SJSA1 (cell line): ENCODE data around the gene VPS13D. TPM values are rescaled to one million over a fixed set of nuclear protein-coding genes. Genes with fewer than 3 reads are reported as not detected.
A peak's percentile ranks its signal among the peaks of the same experiment; 100 is the strongest.

Experiments
- DNase-seq, 2 experiments: peaks; one replicate each; pipeline ENCODE4 v3.0.0-alpha.2; 2015 to 2020; ENCODE audit warnings: low spot score in 2 of 2, low read depth in 1 of 2
- H3K27ac ChIP-seq: fragments of 250-450 bp; sonication (Bioruptor Pico); 2 replicates; pipeline ENCODE4 v1.5.1; 2020; ENCODE audit warnings: mild to moderate bottlenecking, moderate library complexity
- H3K27me3 ChIP-seq: fragments of 250-450 bp; sonication (Bioruptor Pico); replicated peaks from 2 replicates; pipeline ENCODE4 v1.5.1; 2020; ENCODE audit warnings: mild to moderate bottlenecking, moderate library complexity
- H3K36me3 ChIP-seq: fragments of 250-450 bp; sonication (Bioruptor Pico); 2 replicates; pipeline ENCODE4 v1.5.1; 2020; ENCODE audit warnings: mild to moderate bottlenecking
- H3K4me1 ChIP-seq: fragments of 250-450 bp; sonication (Bioruptor Pico); replicated peaks from 2 replicates; pipeline ENCODE4 v1.6.1; 2021; ENCODE audit warnings: mild to moderate bottlenecking
- H3K4me3 ChIP-seq: fragments of 250-450 bp; sonication (Bioruptor Pico); 2 replicates; pipeline ENCODE4 v1.5.1; 2020; ENCODE audit warnings: mild to moderate bottlenecking
- H3K9me3 ChIP-seq: fragments of 250-450 bp; sonication (Bioruptor Pico); replicated peaks from 2 replicates; pipeline ENCODE4 v1.5.1; 2020; ENCODE audit warnings: mild to moderate bottlenecking
- total RNA-seq: library from RNA; depleted of rRNA; stranded (reverse); fragments of >200 nt; shearing (Covaris generic); gene quantifications from 2 replicates; pipeline ENCODE4 v1.2.3, GENCODE V29; 2014

VPS13D gene
- total RNA-seq, 1 experiment from 2014 or later: 12.9 TPM

- no peak for DNase-seq
- Histone ChIP-seq H3K9me3 (no peaks in the 10 kb centered on the region), H3K4me3 (no peak overlapping the region), H3K27me3 (no peaks in the 10 kb centered on the region), H3K4me1 (peaks cover 27% of the 10 kb centered on the region), H3K36me3 (peaks cover 19% of the 10 kb centered on the region), H3K27ac (no peak overlapping the region)
Observed at GRCh38 chr1:12402842-12403241, 173.0 kb downstream of the VPS13D start.

- Histone ChIP-seq H3K4me3 (no peak overlapping the region), H3K27me3 (no peaks in the 10 kb centered on the region), H3K36me3 (peaks cover 19% of the 10 kb centered on the region), H3K9me3 (no peaks in the 10 kb centered on the region), H3K27ac (no peak overlapping the region), H3K4me1 (peaks cover 31% of the 10 kb centered on the region)
- DNase-seq: no peak
Observed at GRCh38 chr1:12404918-12405317, 175.1 kb downstream of the VPS13D start.

GRCh38 chr1:12405325-12406210 is 175.7 kb downstream of the VPS13D start:
- H3K4me3 ChIP-seq: no peak overlapping the region
- H3K9me3 ChIP-seq: no peaks in the 10 kb centered on the region
- peaks cover 31% of the 10 kb centered on the region for H3K4me1 ChIP-seq
- H3K27ac ChIP-seq: peak overlapping the region; percentile 33; the same call in 1 of the 2 replicates
- DNase-seq: peak in 1 of 2 experiments; percentile 31
- H3K36me3 ChIP-seq: peaks cover 19% of the 10 kb centered on the region
- H3K27me3 ChIP-seq: no peaks in the 10 kb centered on the region

GRCh38 chr1:12406211-12407021 is 176.6 kb downstream of the VPS13D start:
- H3K27me3 ChIP-seq: no peaks in the 10 kb centered on the region
- peaks cover 16% of the 10 kb centered on the region for H3K36me3 ChIP-seq
- peak in 1 of 2 experiments; percentile 41 for DNase-seq
- no peak overlapping the region for H3K4me3 ChIP-seq
- peaks cover 31% of the 10 kb centered on the region for H3K4me1 ChIP-seq
- H3K27ac ChIP-seq: peak overlapping the region; percentile 33
- no peaks in the 10 kb centered on the region for H3K9me3 ChIP-seq

GRCh38 chr1:12407050-12407961 is 177.5 kb downstream of the VPS13D start:
- no peaks in the 10 kb centered on the region for H3K27me3 ChIP-seq
- DNase-seq: peak; percentile 52 to 84
- H3K9me3 ChIP-seq: no peaks in the 10 kb centered on the region
- peaks cover 31% of the 10 kb centered on the region for H3K4me1 ChIP-seq
- H3K4me3 ChIP-seq: no peak overlapping the region
- peak overlapping the region; percentile 33 for H3K27ac ChIP-seq
- H3K36me3 ChIP-seq: peaks cover 10% of the 10 kb centered on the region

- H3K9me3 ChIP-seq: no peaks in the 10 kb centered on the region
- H3K4me3 ChIP-seq: no peak overlapping the region
- DNase-seq: no peak
- H3K27ac ChIP-seq: 0 out of 2 replicates have a peak overlapping the region, but pooled peaks have one; percentile 1
- no peaks in the 10 kb centered on the region for H3K27me3 ChIP-seq
- peaks cover 31% of the 10 kb centered on the region for H3K4me1 ChIP-seq
- peaks cover 10% of the 10 kb centered on the region for H3K36me3 ChIP-seq
Observed at GRCh38 chr1:12407962-12408454, 178.2 kb downstream of the VPS13D start.

- no peaks in the 10 kb centered on the region for H3K9me3 ChIP-seq
- H3K4me3 ChIP-seq: no peak overlapping the region
- no peak for DNase-seq
- peaks cover 10% of the 10 kb centered on the region for H3K36me3 ChIP-seq
- no peaks in the 10 kb centered on the region for H3K27me3 ChIP-seq
- H3K27ac ChIP-seq: no peak overlapping the region
- peaks cover 31% of the 10 kb centered on the region for H3K4me1 ChIP-seq
Observed at GRCh38 chr1:12408662-12409061, 178.8 kb downstream of the VPS13D start.

GRCh38 chr1:12409681-12410080 is 179.9 kb downstream of the VPS13D start:
- Histone ChIP-seq H3K36me3 (peaks cover 4% of the 10 kb centered on the region), H3K9me3 (no peaks in the 10 kb centered on the region), H3K4me3 (no peak overlapping the region), H3K4me1 (peaks cover 31% of the 10 kb centered on the region), H3K27me3 (no peaks in the 10 kb centered on the region), H3K27ac (no peak overlapping the region)
- DNase-seq: no peak

GRCh38 chr1:12410351-12410750 is 180.5 kb downstream of the VPS13D start:
- Histone ChIP-seq H3K4me1 (peaks cover 32% of the 10 kb centered on the region), H3K9me3 (no peaks in the 10 kb centered on the region), H3K36me3 (no peaks in the 10 kb centered on the region; the same call in none of the 2 replicates), H3K27ac (no peak overlapping the region), H3K27me3 (no peaks in the 10 kb centered on the region), H3K4me3 (no peak overlapping the region)
- DNase-seq: no peak

GRCh38 chr1:12411098-12411497 is 181.3 kb downstream of the VPS13D start:
- no peaks in the 10 kb centered on the region for H3K9me3 ChIP-seq
- H3K36me3 ChIP-seq: peaks cover 2% of the 10 kb centered on the region; the same call in 1 of the 2 replicates
- H3K27me3 ChIP-seq: no peaks in the 10 kb centered on the region
- DNase-seq: no peak
- H3K4me1 ChIP-seq: peaks cover 24% of the 10 kb centered on the region
- no peak overlapping the region for H3K27ac ChIP-seq
- H3K4me3 ChIP-seq: no peak overlapping the region

- H3K27me3 ChIP-seq: no peaks in the 10 kb centered on the region
- peaks cover 8% of the 10 kb centered on the region for H3K36me3 ChIP-seq
- H3K4me3 ChIP-seq: no peak overlapping the region
- DNase-seq: no peak
- no peaks in the 10 kb centered on the region for H3K9me3 ChIP-seq
- no peak overlapping the region for H3K27ac ChIP-seq
- H3K4me1 ChIP-seq: peaks cover 18% of the 10 kb centered on the region
Observed at GRCh38 chr1:12411747-12412146, 181.9 kb downstream of the VPS13D start.

GRCh38 chr1:12412439-12412838 is 182.6 kb downstream of the VPS13D start:
- Histone ChIP-seq H3K27me3 (no peaks in the 10 kb centered on the region), H3K4me1 (peaks cover 11% of the 10 kb centered on the region), H3K9me3 (no peaks in the 10 kb centered on the region), H3K4me3 (no peak overlapping the region), H3K36me3 (peaks cover 15% of the 10 kb centered on the region), H3K27ac (no peak overlapping the region)
- no peak for DNase-seq
